Skeletal muscle tissue (tissue), 4 donors: ENCODE results near the gene SLX4IP. TPM values are rescaled to one million over a fixed set of nuclear protein-coding genes. Genes with fewer than 3 reads are reported as not detected.

ENCODE experiments used
- H3K27ac ChIP-seq: one replicate; pipeline ENCODE4 v1.7.0; 2013; ENCODE audit warnings: mild to moderate bottlenecking, low read depth, low read length, inconsistent platforms
- H3K27me3 ChIP-seq, 3 donors: one replicate each; pipeline ENCODE4 v1.7.0; 2013; ENCODE audit warnings: low read length in 3 of 3; ENCODE audit not compliant: control insufficient read depth in 3 of 3, insufficient read depth in 3 of 3
- H3K36me3 ChIP-seq, 3 donors: one replicate each; pipeline ENCODE4 v1.7.0; 2013; ENCODE audit warnings: low read length in 3 of 3; ENCODE audit not compliant: control insufficient read depth in 3 of 3, insufficient read depth in 3 of 3
- H3K4me1 ChIP-seq, 3 donors: one replicate each; pipeline ENCODE4 v1.7.0; 2013; ENCODE audit warnings: low read length in 3 of 3, mild to moderate bottlenecking in 3 of 3; ENCODE audit not compliant: control insufficient read depth in 3 of 3, insufficient read depth in 3 of 3
- H3K4me3 ChIP-seq, 3 donors: one replicate each; pipeline ENCODE4 v1.7.0; 2013; ENCODE audit warnings: low read length in 3 of 3
- H3K9ac ChIP-seq, 3 donors: one replicate each; pipeline ENCODE4 v1.7.0; 2013; ENCODE audit warnings: low read length in 3 of 3, mild to moderate bottlenecking in 3 of 3, moderate library complexity in 2 of 3, low read depth in 1 of 3
- H3K9me3 ChIP-seq, 3 donors: one replicate each; pipeline ENCODE4 v1.7.0; 2013; ENCODE audit warnings: low read length in 3 of 3; ENCODE audit not compliant: control insufficient read depth in 3 of 3
- total RNA-seq: library from RNA; depleted of rRNA; stranded (reverse); fragments of >200 nt; gene quantifications from one replicate; pipeline ENCODE4 v1.2.3, GENCODE V29; 2014
- donor health status: Osteomylitis.

SLX4IP gene
- total RNA-seq, 1 donor from 2014 or later = 4.2 TPM

DNA sequence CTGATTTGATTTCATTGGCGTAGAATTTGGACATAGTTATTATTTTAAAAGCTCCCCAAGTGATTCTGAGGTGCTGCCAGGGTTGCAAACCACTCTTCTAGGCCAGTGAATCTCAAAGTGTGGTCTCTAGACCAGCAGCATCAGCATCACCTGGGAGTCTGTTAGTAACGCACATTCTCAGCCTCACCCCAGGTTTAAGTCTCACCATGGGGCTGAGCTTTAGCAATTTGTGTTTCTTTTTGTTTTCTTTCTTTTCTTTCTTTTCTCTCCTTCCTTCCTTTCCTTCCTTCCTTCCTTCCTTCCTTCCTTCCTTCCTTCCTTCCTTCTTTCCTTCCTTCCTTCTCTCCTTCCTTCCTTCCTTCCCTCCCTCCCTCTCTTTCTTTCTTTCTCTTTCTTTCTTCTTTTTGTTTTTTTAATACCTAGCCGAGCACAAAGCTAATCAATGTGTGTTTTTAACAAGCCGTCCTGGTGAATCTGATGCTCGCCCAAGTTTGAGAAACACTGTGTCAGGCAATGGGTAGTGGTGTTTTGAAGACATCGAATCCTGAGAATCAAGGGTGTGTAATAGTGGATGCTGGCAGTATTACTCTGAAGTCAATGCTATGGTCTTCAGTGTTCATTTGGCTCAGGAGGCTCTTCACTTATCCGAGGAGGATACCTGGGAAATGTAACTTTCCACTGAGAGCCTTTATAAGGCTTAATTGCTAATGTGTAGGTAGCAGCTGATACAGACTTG lies 104.9 kb downstream of the SLX4IP start:
- H3K9ac ChIP-seq = no peak overlapping the region
- no peaks in the 10 kb centered on the region for H3K4me1 ChIP-seq
- no peaks in the 10 kb centered on the region for H3K27me3 ChIP-seq
- H3K36me3 ChIP-seq = no peaks in the 10 kb centered on the region
- H3K9me3 ChIP-seq = no peaks in the 10 kb centered on the region
- no peak overlapping the region for H3K27ac ChIP-seq
- no peak overlapping the region for H3K4me3 ChIP-seq

DNA sequence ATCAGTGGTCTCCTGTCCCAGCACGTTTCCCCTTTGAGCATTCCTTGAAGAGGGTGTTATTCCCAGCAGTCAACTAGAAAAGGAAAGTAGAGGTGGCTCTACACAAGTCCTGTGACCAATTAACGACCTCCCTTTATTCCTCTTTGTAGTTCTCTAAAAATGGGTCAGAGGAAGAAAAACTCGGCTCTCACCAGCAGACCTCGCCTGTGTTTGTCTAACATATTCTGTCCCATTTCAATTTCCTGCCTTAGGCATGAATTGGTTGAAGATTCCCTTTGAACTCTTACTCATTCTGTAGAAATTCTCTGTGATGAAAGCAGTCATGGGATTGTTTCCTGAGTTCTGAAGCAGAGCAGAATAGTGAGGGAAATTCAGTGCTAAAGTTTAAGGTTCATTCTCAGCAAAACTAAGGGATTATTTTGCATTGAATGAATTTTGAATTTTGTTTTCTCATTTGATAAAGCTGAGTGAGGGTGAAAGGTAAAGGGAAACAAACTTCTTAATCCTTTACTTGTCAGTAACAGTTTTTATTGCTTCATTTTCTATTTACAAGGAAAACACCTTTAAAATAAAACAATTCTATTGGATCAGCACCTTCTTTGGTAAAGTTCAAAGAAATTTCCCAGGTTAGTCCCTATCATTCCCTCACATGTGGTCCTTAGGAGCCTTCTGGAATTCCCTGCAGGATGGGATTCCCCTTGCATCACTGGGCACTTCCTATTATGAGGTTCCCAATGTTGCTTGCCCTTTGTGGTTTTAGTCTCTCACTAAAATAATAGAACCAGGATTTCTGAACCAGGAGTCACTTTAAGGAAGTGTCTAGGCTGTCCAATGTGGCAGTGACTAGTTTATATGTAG lies 105.8 kb downstream of the SLX4IP start:
- H3K9ac ChIP-seq = no peak overlapping the region
- no peak overlapping the region for H3K27ac ChIP-seq
- H3K27me3 ChIP-seq = no peaks in the 10 kb centered on the region
- no peaks in the 10 kb centered on the region for H3K9me3 ChIP-seq
- H3K4me1 ChIP-seq = no peaks in the 10 kb centered on the region
- no peak overlapping the region for H3K4me3 ChIP-seq
- H3K36me3 ChIP-seq = no peaks in the 10 kb centered on the region

GRCh38 chr20:10541668-10542411 lies 106.7 kb downstream of the SLX4IP start:
- Histone ChIP-seq H3K4me1 (no peaks in the 10 kb centered on the region), H3K36me3 (no peaks in the 10 kb centered on the region), H3K9ac (no peak overlapping the region), H3K27ac (no peak overlapping the region), H3K9me3 (no peaks in the 10 kb centered on the region), H3K4me3 (no peak overlapping the region), H3K27me3 (no peaks in the 10 kb centered on the region)

GRCh38 chr20:10542442-10542841 lies 107.3 kb downstream of the SLX4IP start:
- no peak overlapping the region for H3K27ac ChIP-seq
- H3K4me1 ChIP-seq = no peaks in the 10 kb centered on the region
- H3K9ac ChIP-seq = no peak overlapping the region
- H3K27me3 ChIP-seq = no peaks in the 10 kb centered on the region
- no peak overlapping the region for H3K4me3 ChIP-seq
- H3K36me3 ChIP-seq = no peaks in the 10 kb centered on the region
- no peaks in the 10 kb centered on the region for H3K9me3 ChIP-seq

- no peak overlapping the region for H3K4me3 ChIP-seq
- no peaks in the 10 kb centered on the region for H3K27me3 ChIP-seq
- H3K36me3 ChIP-seq = no peaks in the 10 kb centered on the region
- H3K9ac ChIP-seq = no peak overlapping the region
- no peak overlapping the region for H3K27ac ChIP-seq
- no peaks in the 10 kb centered on the region for H3K9me3 ChIP-seq
- H3K4me1 ChIP-seq = no peaks in the 10 kb centered on the region
Observed at GRCh38 chr20:10543480-10543879, 108.4 kb downstream of the SLX4IP start.

- Histone ChIP-seq H3K27me3 (no peaks in the 10 kb centered on the region), H3K9ac (no peak overlapping the region), H3K4me3 (no peak overlapping the region), H3K4me1 (no peaks in the 10 kb centered on the region), H3K9me3 (no peaks in the 10 kb centered on the region), H3K36me3 (no peaks in the 10 kb centered on the region), H3K27ac (no peak overlapping the region)
Observed at GRCh38 chr20:10547276-10548114, 112.4 kb downstream of the SLX4IP start.

DNA sequence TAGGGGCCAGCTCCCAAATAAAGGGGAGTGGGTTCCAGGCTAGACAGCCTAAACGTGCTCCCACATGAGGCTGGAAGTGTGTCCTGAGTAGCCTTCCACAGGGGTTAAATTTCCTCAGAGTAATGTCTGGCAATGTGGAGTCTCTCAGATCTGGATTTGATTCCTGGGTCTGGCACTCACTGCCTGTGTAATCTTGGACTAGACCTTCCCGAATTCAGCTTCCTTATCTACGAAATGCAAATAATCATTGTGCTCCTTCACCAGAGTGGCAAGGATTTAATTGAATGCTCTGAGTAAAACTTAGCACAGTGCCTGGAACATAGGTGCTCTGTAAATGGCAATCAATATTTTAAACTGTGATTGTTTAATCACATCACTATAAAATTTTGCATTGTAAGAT lies 114.4 kb downstream of the SLX4IP start:
- Histone ChIP-seq H3K9me3 (no peaks in the 10 kb centered on the region), H3K27me3 (no peaks in the 10 kb centered on the region), H3K4me1 (no peaks in the 10 kb centered on the region), H3K9ac (no peak overlapping the region), H3K4me3 (no peak overlapping the region), H3K36me3 (no peaks in the 10 kb centered on the region), H3K27ac (no peak overlapping the region)

DNA sequence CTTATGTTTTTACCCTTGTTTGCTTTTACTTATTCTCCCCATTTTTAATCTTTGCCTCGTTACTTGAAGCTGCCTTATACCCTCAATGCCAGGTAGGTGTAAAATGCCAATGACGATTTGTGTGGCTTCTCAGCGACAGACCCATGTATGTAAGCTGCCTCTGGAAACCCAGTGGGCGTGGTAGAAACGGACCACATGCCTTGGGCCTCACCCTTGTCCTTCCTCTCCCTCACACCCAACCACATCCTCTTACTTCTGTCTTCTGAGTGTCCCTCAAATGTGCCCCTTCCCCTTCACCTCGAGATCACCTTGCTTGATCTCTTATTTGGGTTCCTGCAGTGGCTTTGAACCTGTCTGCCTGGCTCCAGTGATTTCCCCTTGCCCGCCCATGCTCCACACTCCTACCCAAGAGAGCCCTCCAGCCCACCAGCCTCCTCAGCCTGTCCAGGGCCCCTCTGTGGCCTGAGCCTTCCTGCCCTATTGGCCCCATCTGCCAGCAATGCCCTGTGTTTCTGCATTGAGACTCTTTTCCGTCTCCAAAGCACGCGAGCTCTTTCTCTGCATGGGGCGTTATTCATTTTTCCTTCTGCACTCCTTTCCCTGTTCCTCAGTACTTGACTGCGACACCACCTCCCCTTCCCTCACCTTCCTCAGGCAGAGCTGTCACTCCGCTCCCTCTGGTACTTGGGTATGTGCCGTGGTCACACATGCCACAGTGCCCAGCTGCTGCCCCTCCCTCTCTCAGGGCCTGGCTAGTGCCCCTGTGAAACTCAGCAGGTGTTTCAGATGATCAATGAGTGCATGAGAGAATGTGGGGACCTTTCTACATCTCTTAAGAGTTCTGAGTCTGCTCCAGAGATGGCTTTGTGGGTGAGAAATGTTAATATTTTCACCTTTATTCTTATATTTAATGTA lies 115.4 kb downstream of the SLX4IP start:
- H3K36me3 ChIP-seq = no peaks in the 10 kb centered on the region
- no peak overlapping the region for H3K27ac ChIP-seq
- H3K9me3 ChIP-seq = no peaks in the 10 kb centered on the region
- no peaks in the 10 kb centered on the region for H3K4me1 ChIP-seq
- H3K27me3 ChIP-seq = no peaks in the 10 kb centered on the region
- H3K4me3 ChIP-seq = no peak overlapping the region
- H3K9ac ChIP-seq = no peak overlapping the region
